Measurements from ENCODE around the gene CAB39.

Gene CAB39

GRCh38 chr2:230758566-230759480 lies 46.2 kb downstream of the CAB39 start:
- no peak for DNase-seq

- DNase-seq: no peak
Observed at GRCh38 chr2:230759481-230760167, 47.0 kb downstream of the CAB39 start.

GRCh38 chr2:230761704-230762103 lies 49.1 kb downstream of the CAB39 start:
- no peak for DNase-seq

- no peak for DNase-seq
Observed at GRCh38 chr2:230762317-230762896, 49.8 kb downstream of the CAB39 start.

- DNase-seq: no peak
Observed at GRCh38 chr2:230764346-230764745, 51.7 kb downstream of the CAB39 start.

- no peak for DNase-seq
Observed at GRCh38 chr2:230765611-230766300, 53.1 kb downstream of the CAB39 start.

GRCh38 chr2:230767862-230768388 lies 55.3 kb downstream of the CAB39 start:
- no peak for DNase-seq

- no peak for DNase-seq
Observed at GRCh38 chr2:230770804-230771203, 58.2 kb downstream of the CAB39 start.

GRCh38 chr2:230772156-230772555 lies 59.5 kb downstream of the CAB39 start:
- no peak for DNase-seq

- no peak for DNase-seq
Observed at GRCh38 chr2:230773039-230773773, 60.6 kb downstream of the CAB39 start.

GRCh38 chr2:230774348-230774951 lies 61.8 kb downstream of the CAB39 start:
- DNase-seq: no peak

GRCh38 chr2:230775737-230776136 lies 63.1 kb downstream of the CAB39 start:
- no peak for DNase-seq

GRCh38 chr2:230777721-230778120 lies 65.1 kb downstream of the CAB39 start:
- no peak for DNase-seq

- DNase-seq: no peak
Observed at GRCh38 chr2:230778350-230779063, 65.9 kb downstream of the CAB39 start.

GRCh38 chr2:230779126-230779525 lies 66.5 kb downstream of the CAB39 start:
- no peak for DNase-seq

- DNase-seq: no peak
Observed at GRCh38 chr2:230779607-230780006, 67.0 kb downstream of the CAB39 start.

GRCh38 chr2:230781130-230781797 lies 68.6 kb downstream of the CAB39 start:
- peak; percentile 27 for DNase-seq

GRCh38 chr2:230783101-230783500 lies 70.5 kb downstream of the CAB39 start:
- no peak for DNase-seq

- no peak for DNase-seq
Observed at GRCh38 chr2:230784795-230785194, 72.2 kb downstream of the CAB39 start.

GRCh38 chr2:230785346-230785745 lies 72.7 kb downstream of the CAB39 start:
- no peak for DNase-seq
